Activated effector memory CD4-positive, alpha-beta T cell treated with anti-CD3 and anti-CD28 coated beads, Interleukin-2, amount 50 U/mL, for 16 hours (primary cell): ENCODE data around the gene NPPB.
A peak's percentile ranks its signal among the peaks of the same experiment; 100 is the strongest.

ENCODE experiments used
- DNase-seq: peaks from one replicate; pipeline ENCODE4 v3.0.0-alpha.2; 2020

Gene NPPB

DNA sequence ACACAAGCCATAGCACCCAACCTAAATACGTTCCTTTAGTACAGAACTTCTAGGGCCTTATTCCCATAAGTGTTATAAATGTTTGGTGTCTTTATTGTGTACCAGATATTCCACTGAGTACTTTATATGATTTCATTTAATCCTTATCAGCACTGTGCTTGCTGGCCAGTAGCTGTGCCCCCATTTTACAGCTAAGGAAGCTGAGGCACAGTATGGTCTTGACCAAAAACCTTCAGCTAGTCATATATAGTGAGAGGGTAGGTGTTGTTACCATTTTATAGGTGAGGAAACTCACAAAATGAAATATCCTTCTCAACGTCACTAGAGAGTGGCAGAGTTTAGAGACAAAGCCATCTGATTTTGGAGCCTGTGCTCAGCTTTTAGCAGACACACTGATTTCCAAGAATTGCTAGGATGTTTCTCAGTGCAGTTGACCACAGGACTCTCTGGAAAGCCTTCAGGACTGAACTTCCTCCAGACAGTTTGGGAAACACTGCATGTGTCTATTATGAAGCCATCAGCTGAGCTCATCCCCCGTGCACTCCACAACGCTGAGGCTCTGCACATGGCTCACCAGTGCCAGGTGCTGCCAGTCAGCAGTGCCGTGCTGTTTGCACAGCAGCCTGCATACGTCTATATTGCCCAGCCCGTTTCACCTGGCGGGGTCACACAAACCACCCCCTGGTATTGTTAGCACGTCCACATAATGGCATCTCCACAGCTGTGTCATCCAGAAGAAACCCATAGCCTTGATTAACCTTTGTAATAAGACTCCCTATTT is 26.6 kb downstream of the NPPB start:
- DNase-seq, result no peak

GRCh38 chr1:11828511-11828910 is 30.2 kb downstream of the NPPB start:
- no peak for DNase-seq

DNA sequence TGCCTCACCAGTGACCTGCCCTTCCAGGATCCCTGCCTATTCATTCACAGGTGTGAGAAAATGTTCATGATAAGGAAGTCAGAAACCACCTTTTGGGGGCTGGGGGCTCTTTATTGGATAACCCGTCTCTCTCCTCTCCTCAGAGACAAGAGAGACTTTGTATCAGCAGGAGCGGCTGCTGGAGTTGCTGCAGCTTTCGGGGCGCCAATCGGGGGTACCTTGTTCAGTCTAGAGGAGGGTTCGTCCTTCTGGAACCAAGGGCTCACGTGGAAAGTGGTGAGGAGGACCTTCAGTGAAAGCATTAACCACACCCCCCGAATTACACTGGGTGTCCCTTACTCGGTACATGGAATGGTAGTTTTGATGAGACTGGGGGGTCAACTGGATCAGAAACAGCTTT is 31.8 kb downstream of the NPPB start:
- no peak for DNase-seq

GRCh38 chr1:11825131-11825530 is 33.6 kb downstream of the NPPB start:
- no peak for DNase-seq

DNA sequence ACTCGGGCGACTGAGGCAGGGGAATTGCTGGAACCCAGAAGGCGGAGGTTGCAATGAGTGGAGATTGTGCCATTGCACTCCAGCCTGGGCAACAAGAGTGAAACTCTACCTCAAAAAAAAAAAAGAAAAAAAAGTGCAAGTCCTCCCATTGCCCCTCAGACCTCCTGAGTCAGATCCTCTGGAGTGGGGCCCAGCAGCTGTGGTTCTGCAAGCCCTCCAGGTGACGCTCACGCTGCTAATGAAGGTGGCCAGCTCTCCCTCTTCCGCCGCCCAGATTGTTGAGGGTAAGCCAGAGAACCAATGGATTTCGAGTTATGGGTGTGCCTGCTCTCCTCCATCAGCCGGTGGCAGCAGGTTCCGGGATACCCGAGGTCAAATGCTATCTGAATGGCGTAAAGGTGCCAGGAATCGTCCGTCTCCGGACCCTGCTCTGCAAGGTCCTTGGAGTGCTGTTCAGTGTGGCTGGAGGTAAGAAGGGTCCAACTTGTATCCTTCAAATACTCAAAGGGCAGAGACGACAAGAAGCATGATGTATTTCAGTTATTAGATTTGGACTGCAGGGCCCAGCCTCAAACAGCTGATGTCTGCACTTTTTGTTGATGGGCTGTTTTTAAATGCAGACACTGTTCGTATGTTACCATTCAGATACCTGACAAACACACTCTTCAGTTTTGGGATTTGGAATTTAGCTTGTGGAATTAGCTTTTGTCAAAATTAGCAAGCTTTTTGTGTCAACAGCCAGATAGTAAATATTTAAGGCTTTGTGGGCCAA is 35.2 kb downstream of the NPPB start:
- peak; percentile 14 for DNase-seq

DNA sequence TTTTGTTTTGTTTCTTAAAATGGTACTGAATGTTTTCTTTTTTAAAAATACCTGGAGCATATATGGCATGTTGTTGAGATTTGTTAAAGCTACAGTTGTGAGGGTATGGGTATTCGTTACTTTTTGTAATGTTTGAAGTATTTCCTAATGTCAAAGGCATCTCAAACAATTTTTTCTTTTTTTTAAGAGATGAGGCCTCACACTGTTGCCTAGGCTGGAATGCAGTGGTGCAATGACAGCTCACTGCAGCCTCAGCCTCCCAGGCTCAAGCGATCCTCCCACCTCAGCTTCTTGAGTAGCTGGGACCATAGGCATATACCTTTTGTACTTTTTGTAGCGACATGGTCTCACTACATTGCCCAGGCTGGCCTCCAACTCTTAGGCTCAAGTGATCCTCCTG is 36.7 kb downstream of the NPPB start:
- no peak for DNase-seq

- peak; percentile 10 for DNase-seq
These were observed 41.6 kb downstream of the NPPB start for GRCh38 chr1:11817192-11817591.

GRCh38 chr1:11813021-11813420 is 45.7 kb downstream of the NPPB start:
- DNase-seq, result peak; percentile 8
